Upper lobe of left lung (tissue), 6 donors: Measurements from ENCODE around the gene HELZ2. TPM values are rescaled to one million over a fixed set of nuclear protein-coding genes. Genes with fewer than 3 reads are reported as not detected.

Source experiments
- ATAC-seq, 2 donors: fragments of 200-7000 bp; cut with Tn5 transposase; one replicate each; pipeline ENCODE4 v1.9.1; 2022; ENCODE audit warnings: mild to moderate bottlenecking in 2 of 2, moderate library complexity in 2 of 2; ENCODE audit not compliant: low FRiP score in 2 of 2
- DNase-seq, 2 donors: peaks; one replicate each; pipeline ENCODE4 v3.0.0-alpha.2; 2019 to 2020
- H3K27ac ChIP-seq, 4 donors: fragments of 200-600 bp; sonication (generic); one replicate each; pipeline ENCODE4 v1.5.1; 2016 to 2019
- H3K27me3 ChIP-seq, 4 donors: fragments of 200-600 bp; sonication (generic); one replicate each; pipeline ENCODE4 v1.5.1; 2017 to 2019
- H3K36me3 ChIP-seq, 4 donors: fragments of 200-600 bp; sonication (generic); one replicate each; pipeline ENCODE4 v1.5.1; 2016 to 2019
- H3K4me1 ChIP-seq, 4 donors: fragments of 200-600 bp; sonication (generic); one replicate each; pipeline ENCODE4 v1.5.1; 2018 to 2019
- H3K4me3 ChIP-seq, 4 donors: fragments of 200-600 bp; sonication (generic); one replicate each; pipeline ENCODE4 v1.5.1; 2017 to 2019; ENCODE audit warnings: mild to moderate bottlenecking in 2 of 4, moderate library complexity in 1 of 4
- H3K9me3 ChIP-seq, 4 donors: fragments of 200-600 bp; sonication (generic); one replicate each; pipeline ENCODE4 v1.5.1; 2018 to 2019
- CTCF ChIP-seq, 6 experiments: fragments of 450-650 bp in 4 of 6; fragments of 200-600 bp in 2 of 6; sonication (generic) in 2 of 6; IDR thresholded peaks; one replicate each; pipeline ENCODE4 v1.5.1; 2016 to 2019; ENCODE audit warnings: antibody characterized with exemption in 6 of 6
- EP300 ChIP-seq, 4 donors: sonication (generic); formaldehyde crosslinking; IDR thresholded peaks; one replicate each; pipeline ENCODE4 v1.5.1; 2017; ENCODE audit warnings: antibody characterized with exemption in 4 of 4, control low read depth in 2 of 4
- POLR2A ChIP-seq, 4 donors: fragments of 450-650 bp; IDR thresholded peaks; one replicate each; pipeline ENCODE4 v1.5.1; 2016 to 2017; ENCODE audit warnings: antibody characterized with exemption in 4 of 4, mild to moderate bottlenecking in 2 of 4
- POLR2AphosphoS5 ChIP-seq, 2 donors: sonication (generic); formaldehyde crosslinking; IDR thresholded peaks; one replicate each; pipeline ENCODE4 v1.5.1; 2017; ENCODE audit warnings: antibody characterized with exemption in 2 of 2
- WGBS, 2 donors: methylation state at CpG; one replicate each; pipeline ENCODE4 v1.1.5; 2017 to 2018; 5-methylcytosine and 5-hydroxymethylcytosine counted together
- total RNA-seq, 6 donors: library from RNA; depleted of rRNA in 4 of 6; stranded (reverse); fragments of >200 nt in 4 of 6; gene quantifications; one replicate each; pipeline versions ENCODE4 v1.1.0 to v1.2.1, GENCODE V29; 2016 to 2021
- donor health status: DM: no; HTN: no; CAD: no; lungs with moderate emphysema.
- donor health status: DM: no; HTN: yes; CAD: no; lungs with severe emphysema.

Gene HELZ2
- total RNA-seq, 6 donors from 2014 or later, result 40.1 to 102 (median 56.6) TPM

- Histone ChIP-seq H3K9me3 (no peaks in the 10 kb centered on the region), H3K4me1 (peaks cover 10 to 32% (median 21%) of the 10 kb centered on the region in 4 donors), H3K4me3 (no peak overlapping the region), H3K27ac (no peak overlapping the region), H3K27me3 (peaks cover 0 to 26% (median 5%) of the 10 kb centered on the region in 4 donors), H3K36me3 (no peaks in the 10 kb centered on the region)
- 56 to 57% methylated on average over 7 to 9 of the region's 9 CpGs for WGBS, 2 donors
- DNase-seq, result no peak
- ATAC-seq, result no peak
- no peak for TF ChIP-seq POLR2AphosphoS5 (IDR thresholded peaks at IDR 0.05)
- no peak for TF ChIP-seq EP300 (IDR thresholded peaks at IDR 0.05)
- no peak for TF ChIP-seq POLR2A (IDR thresholded peaks at IDR 0.05)
- TF ChIP-seq CTCF (IDR thresholded peaks at IDR 0.05), result no peak
Observed at GRCh38 chr20:63551068-63551467, 23.0 kb downstream of the HELZ2 start.

- Histone ChIP-seq H3K27me3 (peaks cover 0 to 27% (median 5%) of the 10 kb centered on the region in 4 donors), H3K9me3 (no peaks in the 10 kb centered on the region), H3K36me3 (no peaks in the 10 kb centered on the region), H3K4me1 (peaks cover 10 to 32% (median 21%) of the 10 kb centered on the region in 4 donors), H3K4me3 (no peak overlapping the region), H3K27ac (no peak overlapping the region)
- no peak for TF ChIP-seq CTCF (IDR thresholded peaks at IDR 0.05)
- no peak for TF ChIP-seq POLR2AphosphoS5 (IDR thresholded peaks at IDR 0.05)
- no peak for TF ChIP-seq POLR2A (IDR thresholded peaks at IDR 0.05)
- TF ChIP-seq EP300 (IDR thresholded peaks at IDR 0.05), result no peak
- ATAC-seq (no peak), DNase-seq (peak in 1 of 2 donors; percentile 74)
- WGBS, 2 donors, result 79 to 86% methylated on average over 11 to 18 of the region's 18 CpGs
Observed at GRCh38 chr20:63549679-63550282, 24.3 kb downstream of the HELZ2 start.

- no peak overlapping the region for H3K27ac ChIP-seq
- DNase-seq (no peak), ATAC-seq (no peak)
- H3K9me3 ChIP-seq, result no peaks in the 10 kb centered on the region
- peaks cover 5 to 27% (median 16%) of the 10 kb centered on the region in 4 donors for H3K4me1 ChIP-seq
- H3K4me3 ChIP-seq, result no peak overlapping the region
- H3K27me3 ChIP-seq, result peaks cover 0 to 27% (median 5%) of the 10 kb centered on the region in 4 donors
- WGBS, 2 donors, result 28 to 41% methylated on average over 8 to 14 of the region's 25 CpGs
- TF ChIP-seq CTCF (IDR thresholded peaks at IDR 0.05) (no peak), EP300 (IDR thresholded peaks at IDR 0.05) (no peak), POLR2AphosphoS5 (IDR thresholded peaks at IDR 0.05) (no peak)
- no peaks in the 10 kb centered on the region for H3K36me3 ChIP-seq
Observed at GRCh38 chr20:63549019-63549418, 25.0 kb downstream of the HELZ2 start.

GRCh38 chr20:63548542-63548941 lies 25.5 kb downstream of the HELZ2 start:
- ATAC-seq (no peak), DNase-seq (peak in 1 of 2 donors; percentile 49)
- 48 to 54% methylated on average over 10 to 11 of the region's 11 CpGs for WGBS, 2 donors
- Histone ChIP-seq H3K27ac (no peak overlapping the region), H3K27me3 (peaks cover 0 to 27% (median 5%) of the 10 kb centered on the region in 4 donors), H3K4me1 (peaks cover 3 to 22% (median 11%) of the 10 kb centered on the region in 4 donors), H3K36me3 (no peaks in the 10 kb centered on the region), H3K4me3 (no peak overlapping the region), H3K9me3 (no peaks in the 10 kb centered on the region)
- TF ChIP-seq POLR2A (IDR thresholded peaks at IDR 0.05), result no peak
- TF ChIP-seq POLR2AphosphoS5 (IDR thresholded peaks at IDR 0.05), result no peak

GRCh38 chr20:63547725-63548480 lies 26.1 kb downstream of the HELZ2 start, which contains the start of gene SRMS:
Gene SRMS, minus strand, starts transcription at chr20:63547749. Its CDS starts 286 bp downstream, at chr20:63547463.
- Histone ChIP-seq H3K9me3 (no peaks in the 10 kb centered on the region), H3K27ac (no peak within 1 kb of the TSS), H3K36me3 (no peaks in the 10 kb centered on the region), H3K4me3 (no peak within 1 kb of the TSS), H3K27me3 (peaks cover 0 to 27% (median 5%) of the 10 kb centered on the region in 4 donors), H3K4me1 (peaks cover under 1 to 16% (median 4%) of the 10 kb centered on the region in 4 donors)
- ATAC-seq (no peak), DNase-seq (peak in 1 of 2 donors; percentile 58)
- TF ChIP-seq POLR2AphosphoS5 (IDR thresholded peaks at IDR 0.05), result no peak
- TF ChIP-seq CTCF (IDR thresholded peaks at IDR 0.05), result no peak
- TF ChIP-seq POLR2A (IDR thresholded peaks at IDR 0.05), result no peak
- no peak for TF ChIP-seq EP300 (IDR thresholded peaks at IDR 0.05)
- WGBS, 2 donors, result 74 to 88% methylated on average over 6 to 24 of the region's 35 CpGs
